KOPT-K1 (cell line): ENCODE measurements around the gene GCHFR.

Experiments used
- H3K27ac ChIP-seq: fragments of 200-600 bp; sonication (generic); 2 replicates; pipeline ENCODE4 v1.5.1; 2016; ENCODE audit warnings: antibody characterized with exemption, mild to moderate bottlenecking, low read depth, low read length; ENCODE audit not compliant: poor library complexity, severe bottlenecking
- H3K36me3 ChIP-seq: fragments of 200-600 bp; sonication (generic); 2 replicates; pipeline ENCODE4 v1.5.1; 2017; ENCODE audit warnings: antibody characterized with exemption, mild to moderate bottlenecking, low read length, moderate library complexity; ENCODE audit not compliant: insufficient read depth
- H3K9me3 ChIP-seq: fragments of 200-600 bp; sonication (generic); 2 replicates; pipeline ENCODE4 v1.5.1; 2017; ENCODE audit warnings: antibody characterized with exemption, low read length, mild to moderate bottlenecking; ENCODE audit not compliant: insufficient read depth, poor library complexity, severe bottlenecking

Gene GCHFR

DNA sequence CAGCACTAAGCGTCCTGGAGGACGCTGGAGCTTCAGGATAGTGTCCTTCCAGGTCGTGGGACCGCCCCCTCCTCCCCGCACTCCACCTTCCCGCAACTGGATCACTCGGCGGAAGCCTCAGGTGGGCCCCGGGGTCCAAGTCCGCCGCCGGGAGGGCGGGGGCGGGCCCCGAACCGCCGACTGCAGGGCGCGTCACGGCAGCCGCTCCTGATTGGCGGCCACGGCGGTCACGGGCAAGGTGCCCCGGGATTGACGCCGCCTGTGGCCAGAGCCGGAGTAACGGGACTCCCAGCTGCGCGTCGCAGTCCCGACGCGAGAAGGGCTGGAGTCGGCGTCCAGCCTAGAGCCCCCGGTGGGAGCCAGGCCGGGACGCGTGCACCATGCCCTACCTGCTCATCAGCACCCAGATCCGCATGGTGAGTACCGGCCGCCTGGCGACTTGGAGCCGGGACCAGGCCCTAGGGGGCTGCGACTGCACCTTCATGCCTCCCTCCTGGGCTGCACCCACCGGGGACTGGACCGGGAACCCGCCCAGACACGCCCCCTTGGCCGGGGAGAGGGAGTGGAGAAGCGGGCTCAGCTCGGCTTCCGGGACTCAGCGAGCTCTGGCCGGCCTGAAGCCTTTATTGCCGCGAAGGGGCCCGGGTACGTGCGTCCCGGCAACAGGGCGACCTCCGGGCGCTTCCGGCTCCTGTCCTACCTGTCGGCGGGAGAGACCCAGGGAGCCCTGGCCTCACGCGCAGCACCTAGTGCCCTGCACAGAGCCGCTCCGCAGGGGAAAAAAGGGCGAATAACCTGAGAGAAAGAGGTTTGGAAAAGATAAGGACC is at the start of gene GCHFR:
TSS of gene GCHFR (plus strand) at position 268 of the 828 bp plus-strand sequence. CDS start at position 381, 113 bp downstream.
- Histone ChIP-seq H3K36me3 (peaks cover 6% of the 10 kb centered on the region; the same call in 1 of the 2 replicates), H3K9me3 (no peaks in the 10 kb centered on the region), H3K27ac (peak within 1 kb of the TSS; percentile 51)

- Histone ChIP-seq H3K36me3 (peaks cover 92% of the 10 kb centered on the region), H3K9me3 (no peaks in the 10 kb centered on the region), H3K27ac (no peak overlapping the region)
Observed at GRCh38 chr15:40714144-40714543, 49.7 kb upstream of the GCHFR start.

GRCh38 chr15:40716165-40716564 is 47.7 kb upstream of the GCHFR start:
- no peak overlapping the region for H3K27ac ChIP-seq
- no peaks in the 10 kb centered on the region for H3K9me3 ChIP-seq
- H3K36me3 ChIP-seq: peaks cover 95% of the 10 kb centered on the region

GRCh38 chr15:40721701-40722100 is 42.2 kb upstream of the GCHFR start:
- Histone ChIP-seq H3K36me3 (peaks cover 88% of the 10 kb centered on the region), H3K27ac (no peak overlapping the region), H3K9me3 (no peaks in the 10 kb centered on the region)

DNA sequence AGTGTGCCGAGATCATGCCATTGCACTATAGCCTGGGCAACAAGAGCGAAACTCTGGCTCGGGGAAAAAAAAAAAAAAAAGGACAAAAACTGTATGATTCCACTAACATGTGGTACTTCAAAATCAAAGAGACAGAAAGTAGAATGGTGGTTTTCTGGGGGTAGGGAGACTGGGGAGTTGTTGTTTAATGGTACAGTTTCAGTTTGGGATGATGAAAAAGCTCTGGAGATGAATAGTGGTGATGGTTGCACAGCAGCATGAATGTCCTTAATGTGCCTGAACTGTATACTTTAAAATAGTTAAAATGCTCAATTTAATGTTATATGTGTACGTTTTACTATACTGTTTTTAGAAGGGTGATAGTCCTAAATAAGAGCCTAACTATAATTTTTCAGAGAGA is 41.5 kb upstream of the GCHFR start:
- Histone ChIP-seq H3K36me3 (peaks cover 86% of the 10 kb centered on the region), H3K27ac (no peak overlapping the region), H3K9me3 (no peaks in the 10 kb centered on the region)

- Histone ChIP-seq H3K27ac (no peak overlapping the region), H3K9me3 (no peaks in the 10 kb centered on the region), H3K36me3 (peaks cover 85% of the 10 kb centered on the region)
Observed at GRCh38 chr15:40722934-40723333, 40.9 kb upstream of the GCHFR start.

- Histone ChIP-seq H3K27ac (no peak overlapping the region), H3K36me3 (peaks cover 85% of the 10 kb centered on the region)
Observed at GRCh38 chr15:40723919-40724318, 39.9 kb upstream of the GCHFR start.

GRCh38 chr15:40731034-40731433 is 32.8 kb upstream of the GCHFR start:
- peaks cover 90% of the 10 kb centered on the region for H3K36me3 ChIP-seq
- H3K9me3 ChIP-seq: no peaks in the 10 kb centered on the region
- H3K27ac ChIP-seq: no peak overlapping the region

More at GRCh38 chr15:40723919-40724318, 39.9 kb upstream of the GCHFR start:
- H3K9me3 ChIP-seq: no peaks in the 10 kb centered on the region

- peaks cover 100% of the 10 kb centered on the region for H3K36me3 ChIP-seq
Observed at GRCh38 chr15:40736575-40736974, 27.3 kb upstream of the GCHFR start.

GRCh38 chr15:40737048-40737447 is 26.8 kb upstream of the GCHFR start:
- Histone ChIP-seq H3K9me3 (no peaks in the 10 kb centered on the region), H3K27ac (no peak overlapping the region), H3K36me3 (peaks cover 100% of the 10 kb centered on the region)

More at GRCh38 chr15:40736575-40736974, 27.3 kb upstream of the GCHFR start:
- Histone ChIP-seq H3K9me3 (no peaks in the 10 kb centered on the region), H3K27ac (no peak overlapping the region)

DNA sequence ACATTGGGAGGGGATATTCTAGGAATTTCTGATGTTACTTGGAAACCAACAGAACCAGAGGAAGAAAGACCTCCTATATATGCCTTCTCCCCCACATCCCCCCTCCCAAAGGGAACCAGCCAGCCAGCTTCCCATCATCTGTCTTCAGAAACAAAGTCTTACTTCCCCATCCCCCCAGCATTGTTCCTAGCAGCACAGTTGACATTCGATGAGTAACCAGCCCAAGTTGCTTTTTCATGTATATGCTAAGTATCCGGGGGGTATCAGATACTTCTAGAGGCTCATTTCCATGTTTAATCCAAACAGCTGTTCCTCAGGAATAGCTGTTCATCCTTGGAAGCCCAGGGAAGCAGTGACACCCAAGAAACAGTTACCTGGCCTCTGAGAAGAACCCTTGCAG is 24.8 kb upstream of the GCHFR start:
- H3K27ac ChIP-seq: no peak overlapping the region
- H3K9me3 ChIP-seq: no peaks in the 10 kb centered on the region
- peaks cover 92% of the 10 kb centered on the region for H3K36me3 ChIP-seq

GRCh38 chr15:40739854-40740253 is 24.0 kb upstream of the GCHFR start:
- H3K9me3 ChIP-seq: no peaks in the 10 kb centered on the region
- peaks cover 92% of the 10 kb centered on the region for H3K36me3 ChIP-seq
- H3K27ac ChIP-seq: no peak overlapping the region

DNA sequence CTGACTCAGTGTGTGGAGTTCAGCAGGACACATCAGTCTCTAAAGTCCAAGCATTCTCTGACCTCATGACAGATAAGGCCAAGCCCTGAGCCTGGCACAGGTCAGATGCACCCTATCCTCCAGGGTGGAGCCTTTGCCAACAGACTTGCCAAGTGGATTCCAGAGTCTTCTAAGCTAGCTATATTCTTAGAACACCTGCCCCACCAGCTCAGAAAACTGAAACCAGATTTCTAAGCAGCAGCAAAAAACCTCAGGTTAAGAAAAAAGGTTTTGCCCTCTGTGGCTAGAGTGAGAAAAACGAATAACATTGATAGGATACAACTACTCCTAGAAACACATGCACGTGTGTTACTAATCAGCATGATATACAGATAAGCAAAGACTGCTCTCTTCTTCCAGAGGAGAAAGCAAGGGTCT is 20.4 kb upstream of the GCHFR start:
- Histone ChIP-seq H3K9me3 (no peaks in the 10 kb centered on the region), H3K36me3 (peaks cover 86% of the 10 kb centered on the region), H3K27ac (peak overlapping the region; percentile 65)

- no peaks in the 10 kb centered on the region for H3K9me3 ChIP-seq
- peak overlapping the region; percentile 65 for H3K27ac ChIP-seq
- H3K36me3 ChIP-seq: peaks cover 84% of the 10 kb centered on the region
Observed at GRCh38 chr15:40743921-40744814, 19.7 kb upstream of the GCHFR start.

- H3K36me3 ChIP-seq: peaks cover 84% of the 10 kb centered on the region
- H3K9me3 ChIP-seq: no peaks in the 10 kb centered on the region
- peak overlapping the region; percentile 65 for H3K27ac ChIP-seq
Observed at GRCh38 chr15:40744815-40745152, 19.1 kb upstream of the GCHFR start.
